BE2C (cell line): ENCODE measurements around the gene IRF7.

Source experiments
- DNase-seq: peaks from one replicate; pipeline ENCODE4 v3.0.0-alpha.2; 2020
- H3K27me3 ChIP-seq: fragments of 250-450 bp; sonication (Bioruptor Pico); 2 replicates; pipeline ENCODE4 v1.5.1; 2020; ENCODE audit warnings: mild to moderate bottlenecking
- H3K36me3 ChIP-seq: fragments of 250-450 bp; sonication (Bioruptor Pico); 2 replicates; pipeline ENCODE4 v1.5.1; 2020; ENCODE audit warnings: mild to moderate bottlenecking
- H3K4me1 ChIP-seq: fragments of 250-450 bp; sonication (Bioruptor Pico); 2 replicates; pipeline ENCODE4 v1.5.1; 2020
- H3K4me3 ChIP-seq: 2 replicates; pipeline ENCODE4 v1.5.1; 2011; ENCODE audit warnings: low read depth, low read length
- H3K9me3 ChIP-seq: fragments of 250-450 bp; sonication (Bioruptor Pico); 2 replicates; pipeline ENCODE4 v1.5.1; 2020
- CTCF ChIP-seq: IDR thresholded peaks from 2 replicates; pipeline ENCODE4 v1.5.1; 2012; ENCODE audit warnings: mild to moderate bottlenecking, low read depth, low read length

Gene IRF7

GRCh38 chr11:620201-620600, 4.5 kb upstream of the IRF7 start:
- no peaks in the 10 kb centered on the region for H3K27me3 ChIP-seq
- TF ChIP-seq CTCF = no peak
- DNase-seq = no peak
- no peak overlapping the region for H3K4me3 ChIP-seq
- H3K9me3 ChIP-seq = no peaks in the 10 kb centered on the region
- H3K4me1 ChIP-seq = no peaks in the 10 kb centered on the region
- H3K36me3 ChIP-seq = no peaks in the 10 kb centered on the region

GRCh38 chr11:619628-620050, 3.9 kb upstream of the IRF7 start:
- no peak for TF ChIP-seq CTCF
- DNase-seq = no peak
- Histone ChIP-seq H3K36me3 (no peaks in the 10 kb centered on the region), H3K9me3 (no peaks in the 10 kb centered on the region), H3K27me3 (no peaks in the 10 kb centered on the region), H3K4me3 (no peak overlapping the region), H3K4me1 (no peaks in the 10 kb centered on the region)

- TF ChIP-seq CTCF = no peak
- DNase-seq = no peak
- Histone ChIP-seq H3K4me1 (no peaks in the 10 kb centered on the region), H3K4me3 (no peak overlapping the region), H3K27me3 (no peaks in the 10 kb centered on the region), H3K36me3 (no peaks in the 10 kb centered on the region), H3K9me3 (no peaks in the 10 kb centered on the region)
These were observed 3.3 kb upstream of the IRF7 start for GRCh38 chr11:618856-619627.

- Histone ChIP-seq H3K4me1 (peaks cover 2% of the 10 kb centered on the region), H3K9me3 (no peaks in the 10 kb centered on the region), H3K36me3 (0 out of 2 replicates have a peak, but pooled peaks cover 2% of the 10 kb centered on the region), H3K27me3 (no peaks in the 10 kb centered on the region), H3K4me3 (no peak overlapping the region)
- no peak for DNase-seq
- no peak for TF ChIP-seq CTCF
These were observed 2.3 kb upstream of the IRF7 start for GRCh38 chr11:617912-618682.

- no peak for DNase-seq
- H3K4me1 ChIP-seq = peaks cover 7% of the 10 kb centered on the region
- no peak for TF ChIP-seq CTCF
These were observed 1.6 kb upstream of the IRF7 start for GRCh38 chr11:617199-617911.

More at GRCh38 chr11:617199-617911, 1.6 kb upstream of the IRF7 start:
- 0 out of 2 replicates have a peak, but pooled peaks cover 3% of the 10 kb centered on the region for H3K36me3 ChIP-seq
- H3K9me3 ChIP-seq = no peaks in the 10 kb centered on the region
- H3K27me3 ChIP-seq = no peaks in the 10 kb centered on the region
- H3K4me3 ChIP-seq = no peak overlapping the region
